Measurements from ENCODE around the gene PTBP1.

The PTBP1 gene

DNA sequence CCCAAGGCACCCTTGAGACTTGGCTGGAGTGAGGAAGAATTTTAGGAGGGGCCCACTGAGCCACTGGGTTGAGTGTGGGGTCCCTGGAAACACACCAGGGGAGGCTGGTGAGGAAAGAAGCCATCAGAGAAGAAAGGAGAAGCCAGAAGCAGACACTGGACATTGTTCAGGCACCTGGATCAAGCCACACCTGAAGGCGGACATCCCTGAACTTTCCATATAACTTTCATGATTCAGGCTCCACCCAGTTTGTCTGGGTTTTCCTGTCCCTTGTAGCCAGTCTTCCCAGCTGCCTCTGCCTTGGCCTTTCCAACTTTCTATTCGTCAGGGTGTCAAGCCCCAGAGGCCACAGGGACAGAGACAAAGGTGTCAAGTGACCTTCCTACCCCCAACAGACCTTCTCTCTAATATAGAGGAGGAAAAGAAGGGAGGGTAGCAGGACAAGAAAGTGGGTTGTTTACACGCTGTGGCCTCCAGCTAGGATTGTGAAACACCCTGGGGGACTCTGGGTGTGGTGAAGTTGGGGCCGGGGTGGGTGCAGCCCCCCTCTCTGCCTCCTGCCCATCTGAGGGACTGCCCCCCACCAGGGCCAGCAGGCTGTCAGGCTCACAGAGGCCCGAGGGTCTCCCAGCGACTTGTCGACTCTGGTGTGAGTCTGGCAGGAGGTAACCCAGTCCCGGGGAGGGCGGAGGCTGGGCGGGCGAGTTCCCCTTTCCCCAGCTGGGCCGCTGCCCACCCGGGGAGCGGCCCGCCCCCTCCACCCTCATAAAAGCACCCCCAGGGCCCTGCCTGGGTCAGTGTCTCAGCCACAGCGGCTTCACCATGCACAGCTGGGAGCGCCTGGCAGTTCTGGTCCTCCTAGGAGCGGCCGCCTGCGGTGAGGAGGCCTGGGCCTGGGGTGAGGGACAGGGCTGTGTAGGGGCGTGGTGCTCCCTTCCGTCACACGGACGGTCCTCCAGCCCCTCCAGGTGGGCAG lies 61.9 kb downstream of the PTBP1 start, which contains the start of gene CFD:
Gene CFD, plus strand, starts transcription at position 797 of the 976 bp plus-strand sequence. Its CDS starts 26 bp downstream, at position 823.
- no peak for DNase-seq

DNA sequence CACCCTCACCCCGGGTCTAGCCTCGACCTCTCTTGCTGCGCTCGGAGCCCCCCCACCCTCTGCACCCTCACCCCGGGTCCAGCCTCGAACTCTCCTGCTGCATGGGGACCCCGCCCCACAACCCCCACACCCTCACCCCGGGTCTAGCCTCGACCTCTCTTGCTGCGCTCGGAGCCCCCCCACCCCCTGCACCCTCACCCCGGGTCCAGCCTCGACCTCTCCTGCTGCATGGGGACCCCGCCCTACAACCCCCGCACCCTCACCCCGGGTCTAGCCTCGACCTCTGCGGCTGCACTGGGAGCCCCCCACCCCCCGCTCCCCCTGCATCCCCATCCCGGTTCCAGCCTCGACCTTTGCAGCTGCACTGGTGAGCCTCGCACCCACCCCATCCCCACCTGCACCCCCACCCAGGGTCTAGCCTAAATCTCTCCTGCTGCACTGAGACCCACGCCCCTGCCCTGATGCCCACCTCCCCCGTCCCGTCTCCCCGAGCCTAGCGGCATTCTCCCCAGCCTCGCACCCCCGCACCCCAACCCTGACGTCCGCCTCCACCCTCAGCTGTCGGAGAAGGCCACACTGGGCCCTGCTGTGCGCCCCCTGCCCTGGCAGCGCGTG lies 64.0 kb downstream of the PTBP1 start:
- no peak for DNase-seq
